HL-60/S4 treated with phorbol 12-myristate 13-acetate at 8.2 ng/mL for 4 days and 3 days (cell line): ENCODE measurements around the gene KISS1.

Source experiments
- in situ Hi-C: fragments of 300-500 bp; cut with MboI; formaldehyde crosslinking; loops from 2 replicates; pipeline ENCODE4 v1.15.0; 2022; ENCODE audit warnings: low sequenced_read_pairs

KISS1 gene

GRCh38 chr1:204219971-204220616 lies 23.8 kb upstream of the KISS1 start:
- in situ Hi-C loops: no loop called here

- in situ Hi-C loops: no loop called here
Measured at GRCh38 chr1:204218552-204218951, 22.3 kb upstream of the KISS1 start.

DNA sequence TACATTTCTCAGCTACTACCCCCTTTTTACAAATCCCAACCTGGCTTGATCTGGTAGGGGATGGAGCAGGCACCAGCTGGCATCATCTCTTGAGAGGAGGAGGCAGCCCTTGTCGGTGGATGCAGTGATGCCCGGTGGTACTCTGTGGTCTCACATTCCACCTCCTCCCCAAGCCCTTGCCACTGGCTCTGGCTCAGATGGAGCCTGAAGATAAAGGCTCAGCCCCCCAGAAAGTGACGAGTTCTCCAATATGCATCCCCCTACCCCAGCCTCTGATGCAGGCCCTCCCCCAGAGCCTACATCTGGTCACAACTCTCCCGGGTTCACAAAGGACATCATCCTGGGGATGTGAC lies 21.3 kb upstream of the KISS1 start:
- in situ Hi-C loops: no loop called here

DNA sequence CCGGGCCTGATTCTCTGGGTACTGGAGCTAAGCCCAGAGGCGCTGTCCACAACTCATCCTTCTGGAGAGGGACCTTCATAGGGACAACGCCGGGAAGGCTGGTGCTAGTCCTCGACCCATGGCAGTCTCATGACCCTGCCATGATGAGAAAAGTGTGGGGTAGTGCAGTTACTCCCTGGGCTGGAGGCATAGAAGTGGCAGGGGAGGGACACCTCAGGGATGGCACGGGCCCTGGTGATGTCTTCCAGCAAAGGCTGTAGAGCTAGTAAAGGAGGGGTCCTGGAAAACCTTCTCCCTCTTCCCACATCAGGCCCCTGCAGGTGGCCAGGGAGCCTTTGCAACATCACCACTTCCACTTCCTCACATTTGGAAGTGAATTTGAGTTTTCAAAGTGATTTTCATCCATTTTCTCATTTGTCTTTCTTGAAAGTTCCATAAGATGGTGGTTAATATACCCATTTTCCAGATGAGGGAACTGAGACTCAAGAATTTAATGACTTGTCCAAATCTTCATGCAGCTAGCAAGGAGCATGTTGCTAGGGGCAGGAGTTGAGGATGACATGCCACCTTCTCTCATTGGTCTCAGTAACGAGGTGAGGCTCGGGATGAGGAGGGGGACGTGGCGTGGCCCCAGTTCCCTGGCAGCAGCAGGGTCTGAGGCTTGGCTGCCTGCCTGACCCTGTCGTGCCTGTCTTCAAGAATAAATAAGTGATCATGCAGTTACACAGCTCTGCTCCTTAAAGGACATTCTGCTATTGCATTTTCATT lies 20.8 kb upstream of the KISS1 start:
- in situ Hi-C loops: no loop called here

DNA sequence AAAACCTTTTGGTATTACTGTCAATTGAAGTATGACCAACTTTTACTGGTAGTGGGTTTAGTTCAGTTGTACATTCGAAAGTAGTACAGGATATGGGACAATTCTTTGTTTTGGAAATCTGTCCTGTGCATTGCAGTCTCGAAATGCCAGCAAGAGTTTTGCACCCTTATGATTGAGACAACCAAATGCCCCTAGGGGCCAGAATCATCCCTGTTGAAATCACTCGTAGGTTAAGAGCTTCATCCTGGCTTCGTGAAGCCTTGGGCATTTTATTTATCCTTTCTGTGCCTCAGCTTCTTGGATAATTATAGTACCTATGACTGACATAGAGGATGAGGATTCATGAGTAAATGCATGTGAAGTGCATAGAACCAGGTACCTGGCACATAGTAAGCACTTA lies 19.9 kb upstream of the KISS1 start:
- in situ Hi-C loops: no loop called here

- in situ Hi-C loops: no loop called here
Measured at GRCh38 chr1:204213668-204214662, 17.7 kb upstream of the KISS1 start, which contains the start of gene GOLT1A. Gene GOLT1A, minus strand, starts transcription at chr1:204213988. Its CDS starts 82 bp downstream, at chr1:204213906.

- in situ Hi-C loops: no loop called here
Measured at GRCh38 chr1:204212715-204213114, 16.4 kb upstream of the KISS1 start.

DNA sequence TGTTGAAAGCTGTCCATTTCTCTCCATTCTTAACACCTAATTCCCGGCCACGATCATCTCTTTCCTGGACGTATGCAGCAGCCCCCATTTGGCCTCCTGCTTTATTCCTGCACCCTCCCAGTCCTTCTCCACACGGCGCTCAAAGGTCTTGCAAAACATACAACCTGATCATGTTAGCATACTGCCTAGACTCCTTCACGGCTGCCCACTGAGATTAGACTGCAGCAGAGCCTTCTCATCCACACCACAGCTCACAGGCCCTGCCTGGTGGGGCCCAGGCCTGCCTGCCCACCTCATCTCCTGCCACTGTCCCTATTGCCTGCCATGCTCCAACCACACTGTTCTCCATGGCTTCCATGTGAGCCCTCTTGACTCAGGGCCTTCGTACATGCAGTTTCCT lies 14.8 kb upstream of the KISS1 start:
- in situ Hi-C loops: no loop called here

DNA sequence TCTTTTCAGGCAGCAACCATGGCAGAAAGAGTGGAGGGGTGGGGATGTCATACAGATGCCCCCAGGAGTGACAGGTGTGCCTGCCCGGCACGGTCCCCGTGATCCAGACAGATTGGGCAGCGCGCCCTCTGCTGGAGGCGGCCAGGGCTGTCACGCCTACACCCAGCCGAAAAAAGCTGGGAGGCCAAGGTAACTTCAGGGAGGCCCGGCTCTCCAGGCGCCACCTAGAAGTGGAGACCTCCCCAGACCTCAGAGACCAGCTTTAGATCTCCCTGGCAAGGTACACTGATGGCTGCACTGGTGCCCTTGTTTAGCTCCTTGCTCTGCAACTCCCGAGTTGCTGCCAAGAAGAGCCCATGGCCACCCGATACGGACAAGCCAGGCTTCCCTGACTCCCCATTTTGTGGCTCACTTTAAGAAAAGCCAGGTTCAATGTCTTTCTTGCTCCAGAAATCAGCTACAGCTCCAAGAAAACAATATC lies 10.9 kb upstream of the KISS1 start:
- in situ Hi-C loops: no loop called here

DNA sequence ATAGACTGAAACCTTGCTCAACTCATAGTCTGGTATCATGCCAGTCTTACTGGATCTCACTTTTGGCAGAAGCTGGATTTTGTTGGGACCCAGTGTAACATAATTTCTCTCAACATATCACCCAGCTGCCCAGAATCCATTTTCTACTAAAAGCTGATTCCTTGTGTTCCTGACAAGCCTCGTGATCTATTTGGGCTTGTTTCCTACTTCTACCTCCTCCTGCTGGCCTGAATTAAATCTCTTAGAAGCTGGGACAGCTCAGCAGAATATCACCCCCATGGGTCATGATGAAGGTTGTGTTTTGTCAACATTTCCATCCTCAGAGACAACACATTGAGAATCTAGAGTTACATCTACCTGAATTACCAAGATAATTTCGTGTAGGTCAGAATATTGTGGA lies 9.8 kb upstream of the KISS1 start:
- in situ Hi-C loops: no loop called here

- in situ Hi-C loops: no loop called here
Measured at GRCh38 chr1:204205486-204205885, 9.2 kb upstream of the KISS1 start.

DNA sequence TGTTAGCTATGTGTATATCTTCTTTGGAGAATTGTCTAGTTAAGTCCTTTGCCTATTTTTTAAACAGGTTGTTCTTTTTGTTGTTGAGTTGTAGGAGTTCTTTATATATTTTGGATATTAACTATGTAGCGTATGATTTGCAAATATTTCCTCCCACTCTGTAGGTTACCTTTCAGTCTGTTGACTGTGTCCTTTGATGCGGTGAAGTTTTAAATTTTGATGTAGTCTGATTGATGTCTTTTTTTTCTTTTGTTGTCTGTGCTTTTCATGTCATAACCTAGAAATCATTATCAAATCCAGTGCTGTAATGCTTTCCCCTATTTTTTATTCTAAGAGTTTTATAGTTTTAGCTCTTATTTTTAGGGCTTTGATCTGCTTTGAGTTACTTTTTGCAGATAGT lies 8.7 kb upstream of the KISS1 start:
- in situ Hi-C loops: no loop called here

DNA sequence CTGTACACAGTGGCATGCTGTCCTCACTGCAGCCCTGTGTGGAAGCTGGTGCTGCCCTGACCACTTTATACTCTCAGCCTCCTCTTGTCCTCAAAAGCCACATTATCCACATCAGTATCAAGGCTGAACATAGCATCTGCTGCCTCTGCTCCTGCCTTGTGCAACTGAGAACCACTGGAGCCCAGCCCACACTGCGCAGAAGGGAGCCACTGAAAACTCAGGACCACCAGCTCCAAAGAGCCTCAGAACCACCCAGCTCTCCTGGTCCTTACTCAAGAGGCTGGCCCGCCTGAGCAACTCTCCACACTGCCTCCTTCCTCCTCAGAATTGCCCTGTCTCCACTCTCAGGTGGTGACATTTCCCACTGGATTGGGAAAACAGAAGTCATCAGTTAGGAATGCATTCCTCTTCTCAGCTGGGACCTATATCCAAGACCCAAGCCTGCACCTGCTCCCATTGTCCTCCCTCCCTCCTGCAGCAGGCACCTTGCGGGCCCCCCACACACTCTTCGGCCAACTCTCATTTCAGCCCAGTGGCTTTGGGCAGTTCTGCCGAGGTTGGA lies 7.0 kb upstream of the KISS1 start:
- in situ Hi-C loops: no loop called here

GRCh38 chr1:204202481-204202880 lies 6.2 kb upstream of the KISS1 start:
- in situ Hi-C loops: no loop called here

- in situ Hi-C loops: no loop called here
Measured at GRCh38 chr1:204201348-204202040, 5.2 kb upstream of the KISS1 start.

- in situ Hi-C loops: no loop called here
Measured at GRCh38 chr1:204199579-204199978, 3.3 kb upstream of the KISS1 start.

DNA sequence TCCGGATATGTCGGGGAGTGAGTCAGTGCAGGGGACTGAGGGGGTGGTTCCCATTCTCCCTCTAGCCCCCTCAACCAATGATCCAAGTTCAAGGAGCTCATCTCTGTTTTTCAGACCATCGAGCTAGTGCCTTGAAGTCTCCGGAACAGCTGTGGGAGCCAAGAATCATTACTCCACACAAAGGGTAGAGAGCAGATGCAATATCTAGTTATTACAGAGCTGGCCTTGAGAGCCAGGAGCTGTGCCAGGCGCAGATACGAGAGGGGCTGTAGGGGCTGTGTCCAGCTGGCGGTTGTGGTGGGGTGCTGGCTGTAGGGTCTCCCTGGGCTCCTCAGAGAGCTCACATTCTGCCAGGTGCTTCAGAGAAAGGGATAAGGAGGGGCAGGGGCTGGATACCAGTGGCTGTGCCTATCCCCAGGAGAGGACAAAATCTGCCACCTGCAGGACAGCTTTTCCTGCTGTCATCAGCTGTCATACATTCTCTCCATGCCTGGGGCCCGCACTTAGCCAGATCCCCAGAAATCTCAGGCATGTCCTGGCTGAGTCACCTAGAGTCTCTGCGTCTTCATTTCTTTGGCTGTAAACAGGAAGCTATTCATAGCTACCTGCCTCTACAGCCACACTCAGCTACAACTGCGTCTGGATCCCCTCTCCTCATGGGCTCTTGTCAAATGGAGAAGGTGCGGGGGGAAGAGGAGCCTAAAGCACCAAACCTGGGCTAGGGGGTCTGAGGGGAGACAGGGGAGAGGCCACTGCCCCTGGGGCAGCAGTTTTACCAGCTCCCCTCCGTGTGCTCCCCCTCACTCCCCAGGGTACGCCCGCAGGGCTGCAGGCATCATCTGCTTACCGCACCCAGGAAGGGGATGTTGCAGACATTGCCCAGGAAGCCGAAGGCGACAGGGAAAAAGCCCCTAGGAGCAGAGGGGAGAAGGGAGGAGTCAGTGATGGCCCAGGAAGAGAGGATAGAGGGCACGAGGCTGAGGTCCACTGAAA lies 2.4 kb upstream of the KISS1 start:
- in situ Hi-C loops: no loop called here

DNA sequence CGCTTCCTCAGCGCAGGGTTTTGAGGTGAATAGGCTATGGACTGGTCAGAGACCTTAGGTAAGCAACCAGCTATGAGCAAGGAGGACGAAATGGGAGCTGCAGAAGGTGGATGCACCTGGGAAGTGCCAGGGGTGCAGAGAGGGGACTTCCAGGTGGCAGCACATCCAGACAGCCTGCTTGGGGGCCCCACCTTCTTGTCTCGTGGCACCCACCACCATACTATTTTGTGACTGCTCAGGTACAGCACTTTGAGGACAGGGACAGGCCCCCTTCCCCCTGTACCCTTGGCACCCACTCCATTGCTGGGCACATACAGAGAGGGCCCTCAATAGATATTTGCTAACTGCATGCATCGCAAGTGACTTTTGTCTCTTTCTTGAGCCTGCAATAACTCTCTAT lies 777 bp upstream of the KISS1 start:
- in situ Hi-C loops: no loop called here

DNA sequence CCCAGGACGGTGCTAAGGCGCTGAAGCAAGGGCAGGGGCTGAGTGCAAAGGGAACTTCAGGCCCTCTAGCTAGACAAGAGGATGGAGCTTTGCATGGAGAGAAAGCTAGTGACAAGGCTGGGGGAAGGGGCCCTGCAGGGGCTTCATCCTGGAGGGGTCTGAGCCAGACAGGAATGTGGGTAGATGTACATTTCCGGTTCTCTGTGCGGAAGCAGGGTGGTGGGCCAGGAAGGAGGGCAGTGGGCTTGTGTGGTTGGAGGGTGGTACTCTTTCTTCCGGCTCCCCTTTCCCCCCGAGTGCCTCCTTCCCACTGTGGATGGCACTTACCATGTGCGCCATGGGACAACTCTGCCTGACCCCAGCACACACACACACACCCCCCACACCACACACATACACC lies 1.5 kb downstream of the KISS1 start:
- in situ Hi-C loops: no loop called here
